Ascending aorta (tissue), 2 donors: ENCODE data around the gene SYT1. TPM values are rescaled to one million over a fixed set of nuclear protein-coding genes. Genes with fewer than 3 reads are reported as not detected.

Source experiments
- DNase-seq, 2 donors: peaks; one replicate each; pipeline ENCODE4 v3.0.0-alpha.2; 2019; ENCODE audit warnings: low spot score in 2 of 2
- H3K27ac ChIP-seq, 2 donors: fragments of 200-600 bp; sonication (generic); one replicate each; pipeline ENCODE4 v1.5.1; 2016 to 2017; ENCODE audit warnings: mild to moderate bottlenecking in 1 of 2
- H3K27me3 ChIP-seq: fragments of 200-600 bp; sonication (generic); one replicate; pipeline ENCODE4 v1.5.1; 2017
- H3K36me3 ChIP-seq, 2 donors: fragments of 200-600 bp; sonication (generic); one replicate each; pipeline ENCODE4 v1.5.1; 2016
- H3K4me1 ChIP-seq, 2 donors: fragments of 200-600 bp; sonication (generic); one replicate each; pipeline ENCODE4 v1.5.1; 2016 to 2017; ENCODE audit warnings: mild to moderate bottlenecking in 1 of 2
- H3K4me3 ChIP-seq, 2 donors: fragments of 200-600 bp; sonication (generic); one replicate each; pipeline ENCODE4 v1.5.1; 2016 to 2017; ENCODE audit warnings: mild to moderate bottlenecking in 1 of 2
- H3K9me3 ChIP-seq, 2 donors: fragments of 200-600 bp; sonication (generic); one replicate each; pipeline ENCODE4 v1.5.1; 2016
- intact Hi-C: fragments of 100-400 bp; cut with DNase I; formaldehyde crosslinking; loops from one replicate; pipeline ENCODE4 v1.15.1; 2023
- total RNA-seq: library from RNA; depleted of rRNA; stranded (reverse); fragments of >200 nt; gene quantifications from one replicate; pipeline ENCODE4 v1.1.0, GENCODE V29; 2016
- TF ChIP-seq, protein P1 (sequence below), 3 experiments: fragments of 200-600 bp in 2 of 3; fragments of 450-650 bp in 1 of 3; sonication (generic) in 2 of 3; IDR thresholded peaks; one replicate each; pipeline ENCODE4 v1.5.1; 2016 to 2019; ENCODE audit warnings: antibody characterized with exemption in 3 of 3, mild to moderate bottlenecking in 1 of 3, moderate library complexity in 1 of 3

SYT1 gene
- total RNA-seq, 1 donor from 2014 or later, result 0.64 TPM

DNA sequence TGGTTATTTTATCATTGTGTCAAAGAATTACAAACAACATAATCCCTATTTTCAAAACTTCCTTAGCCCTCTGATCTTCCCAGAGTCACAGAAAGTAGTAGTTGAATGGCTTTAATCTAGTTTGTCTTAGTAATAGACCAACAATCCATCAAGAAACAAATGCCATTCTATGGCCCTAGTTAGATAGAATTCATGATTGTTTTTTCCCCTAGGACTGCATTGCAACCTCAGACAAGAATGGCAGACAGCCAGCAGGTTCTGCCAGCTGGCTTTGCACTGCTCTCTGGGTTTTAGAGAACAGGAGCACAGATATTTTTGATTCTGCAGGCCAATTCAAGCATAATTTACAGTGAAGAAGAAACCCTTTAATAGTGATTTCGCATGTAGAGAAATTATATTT, 33.8 kb downstream of the SYT1 start:
- intact Hi-C loops, result no loop called here

DNA sequence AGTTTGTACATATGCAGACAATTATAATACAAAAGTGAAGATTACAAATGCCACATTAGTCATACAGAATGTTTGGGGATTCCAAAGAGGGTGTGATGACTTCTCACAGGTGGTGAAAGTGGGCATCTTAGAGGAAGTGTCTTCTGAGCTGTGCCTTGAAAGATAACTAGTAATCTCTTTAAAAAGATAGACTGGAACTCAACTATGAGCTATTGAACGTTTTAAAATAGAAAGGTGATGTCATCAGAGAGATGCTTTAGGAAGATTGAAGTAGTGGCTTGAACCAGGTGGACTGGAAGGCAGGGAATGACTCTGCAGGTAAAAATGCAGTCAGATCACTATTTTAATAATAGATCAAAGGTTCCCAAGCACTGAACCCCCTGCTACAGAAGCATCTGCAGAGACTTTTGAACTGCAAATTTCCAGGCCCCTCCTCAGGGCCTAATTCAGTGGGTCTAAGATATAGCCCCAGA, 50.3 kb downstream of the SYT1 start:
- Histone ChIP-seq H3K9me3 (no peaks in the 10 kb centered on the region), H3K27me3 (no peaks in the 10 kb centered on the region), H3K4me3 (no peak overlapping the region), H3K36me3 (no peaks in the 10 kb centered on the region), H3K27ac (no peak overlapping the region), H3K4me1 (no peaks in the 10 kb centered on the region)
- intact Hi-C loops, result no loop called here
- no peak for DNase-seq
- TF ChIP-seq, protein P1, sequence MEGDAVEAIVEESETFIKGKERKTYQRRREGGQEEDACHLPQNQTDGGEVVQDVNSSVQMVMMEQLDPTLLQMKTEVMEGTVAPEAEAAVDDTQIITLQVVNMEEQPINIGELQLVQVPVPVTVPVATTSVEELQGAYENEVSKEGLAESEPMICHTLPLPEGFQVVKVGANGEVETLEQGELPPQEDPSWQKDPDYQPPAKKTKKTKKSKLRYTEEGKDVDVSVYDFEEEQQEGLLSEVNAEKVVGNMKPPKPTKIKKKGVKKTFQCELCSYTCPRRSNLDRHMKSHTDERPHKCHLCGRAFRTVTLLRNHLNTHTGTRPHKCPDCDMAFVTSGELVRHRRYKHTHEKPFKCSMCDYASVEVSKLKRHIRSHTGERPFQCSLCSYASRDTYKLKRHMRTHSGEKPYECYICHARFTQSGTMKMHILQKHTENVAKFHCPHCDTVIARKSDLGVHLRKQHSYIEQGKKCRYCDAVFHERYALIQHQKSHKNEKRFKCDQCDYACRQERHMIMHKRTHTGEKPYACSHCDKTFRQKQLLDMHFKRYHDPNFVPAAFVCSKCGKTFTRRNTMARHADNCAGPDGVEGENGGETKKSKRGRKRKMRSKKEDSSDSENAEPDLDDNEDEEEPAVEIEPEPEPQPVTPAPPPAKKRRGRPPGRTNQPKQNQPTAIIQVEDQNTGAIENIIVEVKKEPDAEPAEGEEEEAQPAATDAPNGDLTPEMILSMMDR (IDR thresholded peaks at IDR 0.05), result no peak

More for the DNA sequence above, 33.8 kb downstream of the SYT1 start:
- no peaks in the 10 kb centered on the region for H3K27me3 ChIP-seq
- DNase-seq, result no peak
- no peak overlapping the region for H3K4me3 ChIP-seq
- no peaks in the 10 kb centered on the region for H3K36me3 ChIP-seq
- TF ChIP-seq, protein P1 (IDR thresholded peaks at IDR 0.05), result no peak
- no peaks in the 10 kb centered on the region for H3K4me1 ChIP-seq
- no peaks in the 10 kb centered on the region for H3K9me3 ChIP-seq
- no peak overlapping the region for H3K27ac ChIP-seq

DNA sequence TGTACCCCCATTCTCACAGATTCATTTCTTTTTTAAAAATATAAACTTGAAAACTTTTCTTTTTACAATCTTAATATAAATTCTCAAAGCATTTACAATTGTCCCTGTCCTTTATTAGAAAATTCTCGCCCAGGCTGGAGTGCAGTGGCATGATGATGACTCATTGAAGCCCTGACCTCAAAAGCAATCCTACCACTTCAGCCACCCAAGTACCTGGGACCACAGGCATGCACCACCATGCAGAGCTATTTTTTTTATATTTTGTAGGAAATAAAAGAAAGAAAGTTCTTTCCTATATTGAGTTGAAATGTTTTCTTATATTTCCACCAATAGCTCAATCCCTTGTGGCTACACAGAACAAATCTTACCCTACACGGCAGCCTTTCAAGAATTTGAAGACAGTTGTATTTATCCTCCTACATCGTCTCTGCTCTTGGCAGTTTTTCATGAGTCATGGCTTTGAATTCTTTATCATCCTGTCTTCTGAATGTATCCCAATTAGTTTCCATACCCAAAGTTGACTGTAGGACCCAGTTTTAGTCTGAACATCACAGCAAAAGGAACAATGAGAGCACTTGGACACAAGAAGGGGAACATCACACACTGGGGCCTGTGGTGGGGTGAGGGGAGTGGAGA, 52.4 kb downstream of the SYT1 start:
- intact Hi-C loops, result no loop called here
- Histone ChIP-seq H3K4me1 (no peaks in the 10 kb centered on the region), H3K4me3 (no peak overlapping the region), H3K36me3 (no peaks in the 10 kb centered on the region), H3K27me3 (no peaks in the 10 kb centered on the region), H3K27ac (no peak overlapping the region), H3K9me3 (no peaks in the 10 kb centered on the region)
- TF ChIP-seq, protein P1 (IDR thresholded peaks at IDR 0.05), result no peak
- DNase-seq, result no peak

DNA sequence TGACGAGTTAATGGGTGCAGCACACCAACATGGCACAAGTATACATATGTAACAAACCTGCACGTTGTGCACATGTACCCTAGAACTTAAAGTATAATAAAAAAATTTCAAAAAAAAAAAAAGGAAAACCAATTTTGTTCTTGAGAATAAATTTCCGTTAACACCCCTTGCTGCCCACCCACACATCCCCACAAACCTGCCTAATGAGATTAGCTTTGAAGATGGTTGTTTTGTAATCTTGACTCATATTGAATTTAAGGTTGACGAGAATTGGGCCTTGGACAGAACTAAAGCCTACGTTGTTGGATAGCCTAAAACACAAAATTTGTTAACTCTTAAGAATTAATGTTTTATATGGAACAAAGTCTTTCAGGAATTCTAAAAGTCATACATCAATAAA, 52.9 kb downstream of the SYT1 start:
- TF ChIP-seq, protein P1 (IDR thresholded peaks at IDR 0.05), result no peak
- Histone ChIP-seq H3K36me3 (no peaks in the 10 kb centered on the region), H3K4me3 (no peak overlapping the region), H3K4me1 (no peaks in the 10 kb centered on the region), H3K27ac (no peak overlapping the region), H3K27me3 (no peaks in the 10 kb centered on the region), H3K9me3 (no peaks in the 10 kb centered on the region)
- intact Hi-C loops, result no loop called here
- DNase-seq, result no peak

DNA sequence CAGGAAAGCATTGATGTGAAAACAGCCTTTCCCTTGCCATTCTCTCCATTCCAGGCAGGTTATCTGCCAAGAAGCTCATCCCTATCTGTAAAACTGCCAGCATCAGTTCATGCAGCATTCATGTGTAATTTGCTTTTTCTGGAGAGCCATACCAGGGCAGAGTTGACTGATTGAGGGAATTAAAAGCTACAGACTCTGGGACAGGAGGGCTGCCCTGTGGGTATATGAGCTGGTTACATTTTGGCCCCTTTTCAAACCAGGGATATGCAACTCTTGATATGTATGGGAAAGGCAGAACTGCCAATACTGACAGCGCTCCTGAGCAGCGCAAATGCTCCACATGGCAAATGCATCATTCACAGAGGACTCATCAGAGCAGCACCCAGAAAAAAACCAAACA, 53.7 kb downstream of the SYT1 start:
- no peaks in the 10 kb centered on the region for H3K4me1 ChIP-seq
- no peaks in the 10 kb centered on the region for H3K27me3 ChIP-seq
- no peak overlapping the region for H3K4me3 ChIP-seq
- no peaks in the 10 kb centered on the region for H3K9me3 ChIP-seq
- TF ChIP-seq, protein P1 (IDR thresholded peaks at IDR 0.05), result no peak
- H3K27ac ChIP-seq, result no peak overlapping the region
- no peak for DNase-seq
- intact Hi-C loops, result no loop called here
- no peaks in the 10 kb centered on the region for H3K36me3 ChIP-seq
